GM19240 (cell line): Measurements from ENCODE around the gene SELENOM.

ENCODE experiments used
- DNase-seq: peaks from one replicate; pipeline ENCODE4 v3.0.0; 2011; ENCODE audit warnings: low spot score; ENCODE audit not compliant: insufficient read length

The SELENOM gene

GRCh38 chr22:31107178-31107893, at the start of gene SELENOM:
SELENOM (minus strand) TSS chr22:31107568; CDS start chr22:31107505, 63 bp downstream.
- peak; percentile 97 for DNase-seq

GRCh38 chr22:31155422-31155821, 48.1 kb upstream of the SELENOM start:
- DNase-seq = no peak

- DNase-seq = no peak
These were observed 47.6 kb upstream of the SELENOM start for GRCh38 chr22:31154975-31155374.

- DNase-seq = no peak
These were observed 46.0 kb upstream of the SELENOM start for GRCh38 chr22:31153357-31153756.

GRCh38 chr22:31151872-31152271, 44.5 kb upstream of the SELENOM start:
- DNase-seq = no peak

- no peak for DNase-seq
These were observed 43.2 kb upstream of the SELENOM start for GRCh38 chr22:31150615-31151014.

GRCh38 chr22:31148953-31149627, 41.7 kb upstream of the SELENOM start:
- DNase-seq = peak; percentile 30

GRCh38 chr22:31148488-31148887, 41.1 kb upstream of the SELENOM start:
- no peak for DNase-seq

GRCh38 chr22:31144223-31144622, 36.9 kb upstream of the SELENOM start:
- DNase-seq = no peak

- DNase-seq = no peak
These were observed 36.2 kb upstream of the SELENOM start for GRCh38 chr22:31143537-31143936.

GRCh38 chr22:31143038-31143437, 35.7 kb upstream of the SELENOM start:
- no peak for DNase-seq

- no peak for DNase-seq
These were observed 34.9 kb upstream of the SELENOM start for GRCh38 chr22:31142285-31142684.

- DNase-seq = no peak
These were observed 34.2 kb upstream of the SELENOM start for GRCh38 chr22:31141551-31141950.

GRCh38 chr22:31140746-31141145, 33.4 kb upstream of the SELENOM start:
- no peak for DNase-seq

- no peak for DNase-seq
These were observed 32.7 kb upstream of the SELENOM start, which contains the start of gene PLA2G3 for GRCh38 chr22:31139866-31140716. PLA2G3 (minus strand) TSS chr22:31140508; CDS start chr22:31140354, 154 bp downstream.

GRCh38 chr22:31139066-31139465, 31.7 kb upstream of the SELENOM start:
- DNase-seq = no peak

- no peak for DNase-seq
These were observed 30.8 kb upstream of the SELENOM start for GRCh38 chr22:31138126-31138525.

- no peak for DNase-seq
These were observed 30.4 kb upstream of the SELENOM start for GRCh38 chr22:31137721-31138120.

GRCh38 chr22:31136711-31137110, 29.3 kb upstream of the SELENOM start:
- DNase-seq = no peak

GRCh38 chr22:31136155-31136554, 28.8 kb upstream of the SELENOM start:
- no peak for DNase-seq

- no peak for DNase-seq
These were observed 28.3 kb upstream of the SELENOM start for GRCh38 chr22:31135706-31136105.

- no peak for DNase-seq
These were observed 27.3 kb upstream of the SELENOM start for GRCh38 chr22:31134688-31135087.
